COLO829 (cell line): Measurements from ENCODE around the gene WDR3.
A peak's percentile ranks its signal among the peaks of the same experiment; 100 is the strongest.
"Not testable (repeated sequence)": the region's sequence is repeated elsewhere in the genome, so short reads cannot be mapped to it uniquely, and the experiment has no call there.

Source experiments
- DNase-seq: peaks from one replicate; pipeline ENCODE4 v3.0.0; 2012; ENCODE audit warnings: low spot score

The WDR3 gene

DNA sequence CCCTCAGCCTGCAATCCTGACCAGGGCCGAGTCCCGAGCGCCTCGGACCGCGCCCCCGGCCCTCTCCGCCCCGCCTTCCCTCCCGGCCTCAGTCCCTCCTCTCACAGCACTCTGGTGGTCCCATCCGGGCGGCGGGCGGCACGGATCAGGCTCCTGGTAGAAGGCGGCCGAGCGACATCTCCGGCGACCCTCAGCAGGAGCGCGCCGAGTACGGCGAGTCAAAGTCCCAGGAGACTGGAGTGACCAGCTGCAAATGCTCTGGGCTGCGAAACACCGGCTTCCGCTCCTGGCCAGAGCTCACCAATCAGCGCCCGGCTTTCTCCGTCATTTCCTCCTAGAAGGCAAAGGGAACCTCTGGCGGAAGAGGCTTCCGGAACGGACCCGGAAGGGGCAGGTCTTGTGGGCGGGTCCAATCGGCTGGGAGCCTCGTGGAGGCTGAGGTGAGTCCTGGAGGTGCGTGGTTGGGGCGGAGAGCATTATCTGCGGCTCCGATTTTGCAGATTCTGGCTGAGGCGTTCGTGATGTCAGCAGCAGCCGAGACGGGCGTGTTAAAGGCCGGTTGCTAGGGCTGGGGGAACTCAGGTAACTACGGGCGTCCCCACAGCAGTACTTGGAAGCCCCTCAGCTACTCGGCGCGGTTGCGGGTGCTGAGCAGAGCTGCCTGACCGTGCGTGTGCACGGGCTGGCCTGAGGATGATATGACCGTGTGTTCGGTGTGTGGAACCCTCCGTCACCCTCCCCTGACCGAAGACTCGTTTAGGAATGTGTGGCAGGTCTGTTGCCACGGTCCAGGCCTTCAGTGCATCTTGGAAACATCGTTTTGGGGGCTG lies at the start of gene WDR3, which contains the start of gene GDAP2:
TSS of gene WDR3 (plus strand) at position 397 of the 830 bp plus-strand sequence. CDS start 3,581 bp downstream, outside the sequence.
TSS of gene GDAP2 (minus strand) at position 279 of the 830 bp plus-strand sequence. CDS start 9,264 bp downstream, outside the sequence.
- DNase-seq, result peak; percentile 81

GRCh38 chr1:117883616-117884015 lies 45.9 kb upstream of the WDR3 start:
- DNase-seq, result peak; percentile 47

GRCh38 chr1:117886101-117886795 lies 43.3 kb upstream of the WDR3 start:
- DNase-seq, result no peak

GRCh38 chr1:117890452-117890851 lies 39.1 kb upstream of the WDR3 start:
- DNase-seq, result no peak

- DNase-seq, result no peak
Observed at GRCh38 chr1:117892512-117892911, 37.0 kb upstream of the WDR3 start.

GRCh38 chr1:117894078-117894477 lies 35.5 kb upstream of the WDR3 start:
- DNase-seq, result no peak

DNA sequence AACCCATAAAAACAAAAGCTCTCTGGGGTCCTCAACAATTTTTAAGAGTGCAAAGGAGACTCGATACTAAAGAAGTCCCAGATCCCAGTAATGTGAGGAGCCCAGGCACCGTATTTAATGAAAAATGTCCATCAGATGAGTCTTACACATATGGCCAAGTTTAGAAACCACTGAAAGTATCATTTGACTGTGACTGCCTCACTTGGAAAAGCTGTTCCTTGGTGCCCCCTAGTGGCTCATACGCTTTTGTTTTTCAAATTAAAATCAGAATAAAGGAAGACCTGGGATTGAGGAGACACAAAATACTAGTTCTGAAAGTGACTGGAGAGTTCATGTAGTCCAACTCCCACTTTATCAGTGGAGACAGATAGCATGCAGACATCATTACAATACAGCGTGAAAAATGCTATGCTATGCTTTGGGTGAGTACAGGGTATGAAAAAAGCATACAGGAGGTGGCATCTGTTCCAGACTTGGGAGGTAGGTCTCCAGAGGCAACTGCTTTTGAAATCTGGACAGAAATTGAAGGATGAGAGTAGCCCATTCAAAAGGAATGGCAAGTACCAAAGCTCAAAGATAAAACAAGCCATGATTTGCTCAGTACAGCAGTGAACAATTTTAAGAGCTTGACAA lies 33.9 kb upstream of the WDR3 start:
- peak; percentile 44 for DNase-seq

GRCh38 chr1:117897551-117897950 lies 32.0 kb upstream of the WDR3 start:
- no peak for DNase-seq

DNA sequence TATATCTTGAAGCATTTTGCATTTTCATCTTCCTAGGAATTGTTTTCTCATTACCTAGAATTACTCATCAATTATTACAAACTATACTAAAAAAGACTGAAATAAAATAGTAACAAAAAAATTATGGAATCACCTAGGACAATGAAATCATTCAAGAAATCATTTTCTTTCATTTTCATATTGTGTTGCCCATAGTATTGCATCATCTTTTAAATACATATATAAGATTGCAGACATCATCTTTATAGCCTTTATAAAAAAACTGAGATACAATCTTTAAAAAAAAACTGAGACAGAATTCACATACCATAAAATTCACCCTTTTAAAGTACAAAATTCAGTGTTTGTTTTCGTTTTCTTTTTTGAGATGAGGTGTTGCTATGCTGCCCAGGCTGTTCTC lies 29.7 kb upstream of the WDR3 start:
- no peak for DNase-seq

- no peak for DNase-seq
Observed at GRCh38 chr1:117902944-117903343, 26.6 kb upstream of the WDR3 start.

DNA sequence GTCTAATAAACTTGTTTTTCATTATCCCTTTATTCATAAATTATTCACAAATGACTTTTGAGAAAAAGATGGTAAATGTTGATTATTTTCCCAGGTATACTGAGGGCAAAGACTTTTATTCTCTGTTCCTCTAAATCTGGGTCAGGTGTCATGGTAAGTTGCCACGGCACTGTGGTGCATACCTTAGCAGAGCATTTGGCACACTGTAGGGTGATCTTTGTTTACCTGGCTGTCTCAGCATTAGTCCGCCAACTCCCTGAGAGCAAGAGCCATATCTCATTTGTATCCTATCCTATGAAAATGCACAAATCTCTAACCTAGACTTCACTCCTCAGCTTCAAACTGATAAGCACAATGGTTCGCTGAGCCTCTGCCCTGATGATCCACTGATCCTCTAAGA lies 25.1 kb upstream of the WDR3 start:
- no peak for DNase-seq

DNA sequence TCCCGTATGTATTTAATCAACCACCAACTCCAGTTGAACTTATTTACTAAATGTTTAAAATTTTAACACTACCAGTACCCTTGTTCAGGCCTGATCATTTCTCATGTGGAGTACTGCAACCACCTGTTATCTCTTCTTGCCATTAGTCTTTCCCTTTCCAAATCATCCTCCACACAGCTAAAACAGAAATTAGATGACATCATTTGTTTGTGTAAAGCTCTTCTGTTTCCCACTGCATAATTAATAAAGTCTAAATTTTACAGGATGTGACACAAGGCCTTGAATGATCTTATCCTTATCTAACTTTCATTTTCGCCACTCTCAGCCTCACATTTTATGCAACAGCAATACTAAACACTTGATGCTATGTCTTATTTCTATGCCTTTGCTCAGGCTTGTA lies 24.5 kb upstream of the WDR3 start:
- DNase-seq, result no peak

GRCh38 chr1:117911051-117911450 lies 18.5 kb upstream of the WDR3 start:
- no peak for DNase-seq

GRCh38 chr1:117919376-117919775 lies 10.2 kb upstream of the WDR3 start:
- no peak for DNase-seq

- no peak for DNase-seq
Observed at GRCh38 chr1:117921991-117922390, 7.5 kb upstream of the WDR3 start.

GRCh38 chr1:117922717-117923116 lies 6.8 kb upstream of the WDR3 start:
- not testable (repeated sequence) for DNase-seq

- no peak for DNase-seq
Observed at GRCh38 chr1:117925981-117926380, 3.6 kb upstream of the WDR3 start.

- DNase-seq, result peak; percentile 26
Observed at GRCh38 chr1:117928881-117929342, 627 bp upstream of the WDR3 start.

GRCh38 chr1:117930173-117930447 lies 571 bp downstream of the WDR3 start:
- no peak for DNase-seq

GRCh38 chr1:117930484-117930883 lies 945 bp downstream of the WDR3 start:
- no peak for DNase-seq

GRCh38 chr1:117932576-117932975 lies 3.0 kb downstream of the WDR3 start:
- DNase-seq, result no peak

- DNase-seq, result no peak
Observed at GRCh38 chr1:117933769-117934168, 4.2 kb downstream of the WDR3 start.

DNA sequence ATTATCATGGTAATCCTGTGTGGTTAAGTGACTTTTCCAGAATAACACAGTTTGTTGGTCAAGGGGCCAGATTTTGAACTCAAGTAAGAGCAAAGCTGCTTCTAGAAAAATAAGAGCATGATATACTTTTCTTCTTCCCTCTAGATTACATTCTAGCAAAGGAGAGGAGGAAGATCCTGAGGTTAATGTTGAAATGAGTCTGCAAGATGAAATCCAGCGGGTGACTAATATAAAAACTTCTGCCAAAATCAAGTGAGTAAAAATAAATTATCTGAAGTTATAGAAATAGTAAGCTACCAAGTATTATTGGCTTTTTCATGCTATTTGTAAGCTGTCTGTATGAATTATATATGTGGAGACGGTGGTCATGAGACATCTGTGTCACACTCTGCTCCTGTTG lies 12.8 kb downstream of the WDR3 start:
- no peak for DNase-seq
